Stimulated activated CD8-positive, alpha-beta memory T cell treated with anti-CD3 and anti-CD28 coated beads, Interleukin-15, amount 100 ng/mL, for 48 hours (primary cell): Measurements from ENCODE around the gene KRT82.
"Not testable (repeated sequence)": the region's sequence is repeated elsewhere in the genome, so short reads cannot be mapped to it uniquely, and the experiment has no call there.

Experiments used
- DNase-seq, 2 donors: peaks; one replicate each; pipeline ENCODE4 v3.0.0-alpha.2; 2020; ENCODE audit warnings: low read depth in 2 of 2

The KRT82 gene

GRCh38 chr12:52405922-52406385 lies at the start of gene KRT82:
Gene KRT82, minus strand, starts transcription at chr12:52406335. Its CDS starts 58 bp downstream, at chr12:52406277.
- DNase-seq, result no peak

- no peak for DNase-seq
Measured at GRCh38 chr12:52455821-52456220, 49.7 kb upstream of the KRT82 start.

- DNase-seq, result no peak
Measured at GRCh38 chr12:52454411-52455201, 48.5 kb upstream of the KRT82 start.

GRCh38 chr12:52452101-52452500 lies 46.0 kb upstream of the KRT82 start, which contains the start of gene KRT6B:
Gene KRT6B, minus strand, starts transcription at chr12:52452146. Its CDS starts 68 bp downstream, at chr12:52452078.
- DNase-seq, result no peak

- no peak for DNase-seq
Measured at GRCh38 chr12:52448228-52448627, 42.1 kb upstream of the KRT82 start.

- not testable (repeated sequence) for DNase-seq
Measured at GRCh38 chr12:52447196-52447595, 41.1 kb upstream of the KRT82 start.

GRCh38 chr12:52446367-52447045 lies 40.4 kb upstream of the KRT82 start:
- no peak for DNase-seq

- DNase-seq, result no peak
Measured at GRCh38 chr12:52445876-52446275, 39.7 kb upstream of the KRT82 start.

- no peak for DNase-seq
Measured at GRCh38 chr12:52444647-52445595, 38.8 kb upstream of the KRT82 start.

- no peak for DNase-seq
Measured at GRCh38 chr12:52443966-52444365, 37.8 kb upstream of the KRT82 start.

GRCh38 chr12:52442600-52443061 lies 36.5 kb upstream of the KRT82 start:
- DNase-seq, result no peak

- DNase-seq, result no peak
Measured at GRCh38 chr12:52441320-52441911, 35.3 kb upstream of the KRT82 start.

- DNase-seq, result no peak
Measured at GRCh38 chr12:52440821-52441319, 34.7 kb upstream of the KRT82 start.

- no peak for DNase-seq
Measured at GRCh38 chr12:52439845-52440244, 33.7 kb upstream of the KRT82 start.

- no peak for DNase-seq
Measured at GRCh38 chr12:52439420-52439819, 33.3 kb upstream of the KRT82 start.

GRCh38 chr12:52438305-52439301 lies 32.5 kb upstream of the KRT82 start:
- no peak for DNase-seq

- no peak for DNase-seq
Measured at GRCh38 chr12:52437508-52437907, 31.4 kb upstream of the KRT82 start.

GRCh38 chr12:52436828-52437474 lies 30.8 kb upstream of the KRT82 start:
- DNase-seq, result no peak
